Thyroid gland (tissue), 4 donors: ENCODE measurements around the gene CLIP2.

Source experiments
- CTCF ChIP-seq, 6 experiments: fragments of 200-600 bp in 3 of 6; fragments of 450-650 bp in 3 of 6; sonication (generic) in 3 of 6; IDR thresholded peaks; one replicate each; pipeline ENCODE4 v1.5.1; 2016 to 2019; ENCODE audit warnings: antibody characterized with exemption in 6 of 6, mild to moderate bottlenecking in 2 of 6, inconsistent platforms in 1 of 6, moderate library complexity in 1 of 6
- POLR2A ChIP-seq, 2 donors: fragments of 450-650 bp; IDR thresholded peaks; one replicate each; pipeline ENCODE4 v1.6.1; 2017; ENCODE audit warnings: antibody characterized with exemption in 2 of 2, mild to moderate bottlenecking in 2 of 2, moderate library complexity in 1 of 2

GRCh38 chr7:74405191-74405898 is 116.1 kb downstream of the CLIP2 start:
- TF ChIP-seq CTCF (IDR thresholded peaks at IDR 0.05) (peak; percentile 59 to 75 (median 69)), POLR2A (IDR thresholded peaks at IDR 0.05) (no peak)
